ENCODE measurements around the gene MRGPRF.

GRCh38 chr11:69057236-69057635 lies 44.2 kb upstream of the MRGPRF start:
- TF ChIP-seq EZH2phosphoT487 (IDR thresholded peaks at IDR 0.05; ENCODE audit: borderline replicate concordance, low read length) (no peak), CTCF (conservative IDR thresholded peaks at IDR 0.05; ENCODE audit: low read depth, low read length) (no peak), EZH2 (IDR thresholded peaks at IDR 0.05; ENCODE audit: low read length, unreplicated experiment) (no peak)
